Measurements from ENCODE around the gene LIPH. TPM values are rescaled to one million over a fixed set of nuclear protein-coding genes. Genes with fewer than 3 reads are reported as not detected.

The LIPH gene
- total RNA-seq, 1 donor from 2014 or later, result under 0.01 TPM

DNA sequence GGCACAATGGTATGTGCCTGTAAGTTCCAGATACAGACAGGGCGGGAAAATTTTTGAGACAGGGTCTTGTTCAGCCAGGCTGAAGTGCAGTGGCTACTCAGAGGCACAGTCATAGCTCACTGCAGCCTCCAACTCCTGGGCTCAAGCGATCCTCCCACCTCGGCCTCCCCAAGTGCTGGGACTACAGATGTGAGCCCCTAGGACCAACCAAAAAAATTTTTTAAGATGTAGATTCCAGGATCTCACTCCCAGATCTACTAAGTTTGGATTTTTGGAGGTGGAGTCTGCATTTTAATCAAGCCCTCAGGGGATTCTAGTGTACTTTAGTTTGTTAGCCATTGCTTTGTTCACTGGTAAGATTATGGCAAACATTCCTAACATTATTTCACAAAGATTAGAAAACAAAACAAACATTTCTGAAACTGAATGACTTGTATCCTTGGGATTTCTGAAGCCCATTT is 2.7 kb downstream of the LIPH start:
- no peaks in the 10 kb centered on the region for H3K27me3 ChIP-seq (ENCODE audit: control insufficient read depth in 3 of 3, insufficient read depth in 3 of 3, low read length in 3 of 3)
- H3K27ac ChIP-seq (ENCODE audit: low read depth, low read length), result no peak overlapping the region
- H3K9ac ChIP-seq (ENCODE audit: low read depth in 1 of 3, low read length in 3 of 3), result no peak overlapping the region
- no peaks in the 10 kb centered on the region for H3K9me3 ChIP-seq (ENCODE audit: control insufficient read depth in 3 of 3, low read length in 3 of 3)
- H3K4me3 ChIP-seq (ENCODE audit: low read length in 3 of 3), result no peak overlapping the region
- no peaks in the 10 kb centered on the region for H3K36me3 ChIP-seq (ENCODE audit: control insufficient read depth in 3 of 3, insufficient read depth in 3 of 3, low read length in 3 of 3)
- no peaks in the 10 kb centered on the region for H3K4me1 ChIP-seq (ENCODE audit: control insufficient read depth in 3 of 3, insufficient read depth in 3 of 3, low read length in 3 of 3)

DNA sequence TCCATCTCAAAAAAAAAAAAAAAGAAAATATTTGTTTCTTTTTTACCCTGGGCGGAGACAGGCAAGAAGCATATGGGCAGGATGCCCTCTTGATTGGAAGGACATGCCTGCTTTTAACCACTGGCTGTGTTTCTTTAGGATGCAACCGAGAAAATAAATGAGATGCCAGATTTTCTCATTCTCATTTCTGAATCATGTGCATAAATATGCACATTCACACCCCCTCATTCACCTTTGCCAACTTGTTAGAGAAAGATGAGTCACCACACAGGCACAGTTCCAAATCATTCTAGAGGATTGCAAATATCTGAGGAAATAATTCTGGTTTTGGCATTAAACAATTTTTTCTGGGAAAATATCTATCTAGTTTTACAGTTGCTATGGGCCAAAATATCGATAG is 3.3 kb downstream of the LIPH start:
- Histone ChIP-seq H3K36me3 (ENCODE audit: control insufficient read depth in 3 of 3, insufficient read depth in 3 of 3, low read length in 3 of 3) (no peaks in the 10 kb centered on the region), H3K9me3 (ENCODE audit: control insufficient read depth in 3 of 3, low read length in 3 of 3) (no peaks in the 10 kb centered on the region), H3K9ac (ENCODE audit: low read depth in 1 of 3, low read length in 3 of 3) (no peak overlapping the region), H3K27me3 (ENCODE audit: control insufficient read depth in 3 of 3, insufficient read depth in 3 of 3, low read length in 3 of 3) (no peaks in the 10 kb centered on the region), H3K4me1 (ENCODE audit: control insufficient read depth in 3 of 3, insufficient read depth in 3 of 3, low read length in 3 of 3) (no peaks in the 10 kb centered on the region), H3K27ac (ENCODE audit: low read depth, low read length) (no peak overlapping the region), H3K4me3 (ENCODE audit: low read length in 3 of 3) (no peak overlapping the region)

DNA sequence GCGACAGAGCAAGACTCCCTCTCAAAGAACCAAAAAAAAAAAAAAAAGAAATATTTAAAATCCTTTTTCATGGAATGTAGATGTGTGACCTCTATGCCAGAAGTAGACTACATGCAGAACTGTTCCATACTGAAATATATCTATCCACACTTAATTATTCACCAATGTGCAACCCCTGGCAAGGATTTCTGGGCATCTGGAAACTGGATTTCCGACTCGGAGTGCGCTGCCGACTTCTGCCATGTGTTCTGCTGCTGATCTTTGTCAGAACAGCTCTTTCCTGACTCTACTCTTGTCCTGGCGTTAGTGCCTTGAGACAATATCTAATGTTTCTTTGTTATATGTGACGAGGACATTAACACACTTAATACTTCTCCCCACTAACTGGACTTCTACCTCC is 11.7 kb downstream of the LIPH start:
- Histone ChIP-seq H3K27ac (ENCODE audit: low read depth, low read length) (no peak overlapping the region), H3K9me3 (ENCODE audit: control insufficient read depth in 3 of 3, low read length in 3 of 3) (no peaks in the 10 kb centered on the region), H3K4me3 (ENCODE audit: low read length in 3 of 3) (no peak overlapping the region), H3K27me3 (ENCODE audit: control insufficient read depth in 3 of 3, insufficient read depth in 3 of 3, low read length in 3 of 3) (no peaks in the 10 kb centered on the region), H3K9ac (ENCODE audit: low read depth in 1 of 3, low read length in 3 of 3) (no peak overlapping the region), H3K4me1 (ENCODE audit: control insufficient read depth in 3 of 3, insufficient read depth in 3 of 3, low read length in 3 of 3) (no peaks in the 10 kb centered on the region), H3K36me3 (ENCODE audit: control insufficient read depth in 3 of 3, insufficient read depth in 3 of 3, low read length in 3 of 3) (no peaks in the 10 kb centered on the region)

DNA sequence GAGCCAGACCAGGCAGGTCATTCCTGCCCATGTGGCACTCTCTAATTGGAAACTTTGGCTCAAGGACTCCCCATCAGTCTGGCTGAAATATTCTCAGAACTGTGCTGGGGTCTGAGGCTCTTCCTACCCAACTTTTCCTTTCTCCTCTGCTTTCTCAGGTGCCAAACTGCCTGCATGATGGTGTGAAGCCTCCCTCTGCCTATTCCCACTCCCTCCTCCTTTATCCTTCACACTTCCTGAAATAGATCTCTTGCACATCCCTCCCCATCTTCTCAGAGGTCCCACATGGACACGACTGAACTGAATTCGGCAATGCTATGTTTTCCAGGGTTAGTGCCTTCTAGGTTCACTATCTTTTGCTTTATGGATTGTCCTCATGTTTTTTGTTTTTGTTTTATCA is 12.5 kb downstream of the LIPH start:
- Histone ChIP-seq H3K27me3 (ENCODE audit: control insufficient read depth in 3 of 3, insufficient read depth in 3 of 3, low read length in 3 of 3) (no peaks in the 10 kb centered on the region), H3K4me1 (ENCODE audit: control insufficient read depth in 3 of 3, insufficient read depth in 3 of 3, low read length in 3 of 3) (no peaks in the 10 kb centered on the region), H3K36me3 (ENCODE audit: control insufficient read depth in 3 of 3, insufficient read depth in 3 of 3, low read length in 3 of 3) (no peaks in the 10 kb centered on the region)

DNA sequence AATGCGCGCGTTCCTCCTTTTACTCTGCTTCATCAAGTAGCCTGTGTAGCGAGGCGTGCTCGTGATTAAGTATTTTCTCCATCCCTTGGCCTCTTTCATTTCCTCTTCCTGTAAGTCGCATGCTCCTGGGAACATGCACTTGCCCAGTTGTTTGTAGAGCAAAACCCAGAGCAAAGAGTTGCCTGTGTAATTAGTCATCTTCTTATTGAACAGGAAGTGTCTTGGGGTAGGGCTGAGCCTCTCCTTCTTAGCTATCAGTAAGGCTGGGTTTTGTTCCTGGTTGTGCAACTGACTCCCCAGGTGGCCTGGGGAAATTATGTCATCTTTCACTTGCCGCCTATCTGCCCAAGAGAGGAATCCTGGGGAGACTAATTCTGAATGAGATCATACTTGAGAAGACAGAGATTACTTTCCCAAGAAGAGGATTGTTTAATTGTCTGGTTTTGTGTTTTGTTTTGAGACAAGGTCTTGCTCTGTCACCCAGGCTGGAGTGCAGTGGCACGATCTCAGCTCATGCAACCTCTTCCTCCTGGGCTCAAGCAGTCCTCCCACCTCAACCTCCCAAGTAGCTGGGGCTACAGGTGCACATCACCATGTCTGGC is 14.9 kb downstream of the LIPH start:
- Histone ChIP-seq H3K27ac (ENCODE audit: low read depth, low read length) (no peak overlapping the region), H3K27me3 (ENCODE audit: control insufficient read depth in 3 of 3, insufficient read depth in 3 of 3, low read length in 3 of 3) (no peaks in the 10 kb centered on the region), H3K4me1 (ENCODE audit: control insufficient read depth in 3 of 3, insufficient read depth in 3 of 3, low read length in 3 of 3) (no peaks in the 10 kb centered on the region), H3K36me3 (ENCODE audit: control insufficient read depth in 3 of 3, insufficient read depth in 3 of 3, low read length in 3 of 3) (no peaks in the 10 kb centered on the region), H3K9me3 (ENCODE audit: control insufficient read depth in 3 of 3, low read length in 3 of 3) (no peaks in the 10 kb centered on the region), H3K9ac (ENCODE audit: low read depth in 1 of 3, low read length in 3 of 3) (no peak overlapping the region), H3K4me3 (ENCODE audit: low read length in 3 of 3) (no peak overlapping the region)

More for the DNA sequence above, 12.5 kb downstream of the LIPH start:
- no peaks in the 10 kb centered on the region for H3K9me3 ChIP-seq (ENCODE audit: control insufficient read depth in 3 of 3, low read length in 3 of 3)
- H3K4me3 ChIP-seq (ENCODE audit: low read length in 3 of 3), result no peak overlapping the region
- H3K27ac ChIP-seq (ENCODE audit: low read depth, low read length), result no peak overlapping the region
- no peak overlapping the region for H3K9ac ChIP-seq (ENCODE audit: low read depth in 1 of 3, low read length in 3 of 3)

DNA sequence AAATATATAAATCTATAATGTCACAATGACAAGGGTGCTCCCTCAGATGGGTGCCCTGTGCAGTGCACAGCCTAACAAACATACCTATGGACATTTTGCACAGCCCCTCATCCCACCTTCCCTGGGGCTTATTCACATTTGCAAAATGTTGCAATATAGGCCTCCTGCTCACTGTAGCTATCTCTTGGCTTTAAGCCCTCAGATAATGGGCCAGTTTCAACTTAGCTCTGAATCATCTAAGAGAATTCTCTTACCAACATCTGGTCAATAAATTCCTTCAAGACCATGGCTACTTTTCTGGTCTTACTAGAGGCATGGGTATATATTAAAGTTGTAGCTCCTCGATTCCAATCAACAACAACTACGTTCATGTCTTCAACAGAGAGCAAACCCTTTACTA is 17.9 kb downstream of the LIPH start:
- Histone ChIP-seq H3K9me3 (ENCODE audit: control insufficient read depth in 3 of 3, low read length in 3 of 3) (no peaks in the 10 kb centered on the region), H3K4me3 (ENCODE audit: low read length in 3 of 3) (no peak overlapping the region), H3K27ac (ENCODE audit: low read depth, low read length) (no peak overlapping the region), H3K36me3 (ENCODE audit: control insufficient read depth in 3 of 3, insufficient read depth in 3 of 3, low read length in 3 of 3) (no peaks in the 10 kb centered on the region), H3K27me3 (ENCODE audit: control insufficient read depth in 3 of 3, insufficient read depth in 3 of 3, low read length in 3 of 3) (no peaks in the 10 kb centered on the region), H3K9ac (ENCODE audit: low read depth in 1 of 3, low read length in 3 of 3) (no peak overlapping the region), H3K4me1 (ENCODE audit: control insufficient read depth in 3 of 3, insufficient read depth in 3 of 3, low read length in 3 of 3) (no peaks in the 10 kb centered on the region)

DNA sequence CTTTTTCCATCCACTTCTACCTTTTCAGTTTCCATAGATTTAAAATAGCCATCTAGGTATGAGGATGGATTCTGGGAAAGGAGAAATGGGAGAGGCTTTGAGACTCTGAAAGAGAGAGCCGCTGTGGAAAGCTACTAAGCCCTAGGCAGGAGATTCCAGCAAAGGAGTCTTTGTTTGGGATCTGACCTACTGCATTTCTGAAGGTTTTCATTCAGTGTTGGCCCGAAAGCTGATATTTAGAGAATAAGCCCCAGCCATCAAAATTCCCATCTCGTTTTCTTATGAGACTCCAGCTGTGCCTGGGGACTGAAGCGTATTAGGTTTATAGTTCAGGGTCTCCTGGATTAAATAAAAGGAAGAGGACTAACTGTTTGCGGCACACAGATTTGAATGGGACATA is 19.5 kb downstream of the LIPH start:
- H3K27ac ChIP-seq (ENCODE audit: low read depth, low read length), result no peak overlapping the region
- H3K36me3 ChIP-seq (ENCODE audit: control insufficient read depth in 3 of 3, insufficient read depth in 3 of 3, low read length in 3 of 3), result no peaks in the 10 kb centered on the region
- no peak overlapping the region for H3K4me3 ChIP-seq (ENCODE audit: low read length in 3 of 3)
- H3K27me3 ChIP-seq (ENCODE audit: control insufficient read depth in 3 of 3, insufficient read depth in 3 of 3, low read length in 3 of 3), result no peaks in the 10 kb centered on the region
- no peaks in the 10 kb centered on the region for H3K4me1 ChIP-seq (ENCODE audit: control insufficient read depth in 3 of 3, insufficient read depth in 3 of 3, low read length in 3 of 3)
- H3K9me3 ChIP-seq (ENCODE audit: control insufficient read depth in 3 of 3, low read length in 3 of 3), result no peaks in the 10 kb centered on the region
- no peak overlapping the region for H3K9ac ChIP-seq (ENCODE audit: low read depth in 1 of 3, low read length in 3 of 3)

DNA sequence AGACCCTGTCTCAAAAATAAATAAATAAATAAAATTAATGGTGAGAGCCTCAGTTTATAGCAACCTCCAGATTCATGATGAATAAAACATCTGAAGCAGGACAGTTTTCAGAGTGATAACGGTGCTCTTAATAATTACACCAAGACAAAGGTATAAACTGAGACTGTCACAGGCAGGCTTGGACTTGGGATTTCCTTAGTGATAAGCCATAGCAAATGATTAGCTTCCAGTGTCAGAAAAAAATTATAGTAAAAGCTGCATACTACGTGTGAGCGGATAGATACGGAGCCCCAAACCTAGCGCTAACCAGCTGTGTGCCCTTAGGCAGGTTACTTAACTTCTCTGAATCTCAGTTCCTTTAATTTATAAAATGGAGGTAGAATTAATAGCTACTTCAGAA is 21.5 kb downstream of the LIPH start:
- no peak overlapping the region for H3K4me3 ChIP-seq (ENCODE audit: low read length in 3 of 3)
- peaks cover 0 to 6% (median 1%) of the 10 kb centered on the region in 3 donors for H3K27me3 ChIP-seq (ENCODE audit: control insufficient read depth in 3 of 3, insufficient read depth in 3 of 3, low read length in 3 of 3)
- H3K4me1 ChIP-seq (ENCODE audit: control insufficient read depth in 3 of 3, insufficient read depth in 3 of 3, low read length in 3 of 3), result no peaks in the 10 kb centered on the region
- no peaks in the 10 kb centered on the region for H3K36me3 ChIP-seq (ENCODE audit: control insufficient read depth in 3 of 3, insufficient read depth in 3 of 3, low read length in 3 of 3)
- H3K27ac ChIP-seq (ENCODE audit: low read depth, low read length), result no peak overlapping the region
- no peak overlapping the region for H3K9ac ChIP-seq (ENCODE audit: low read depth in 1 of 3, low read length in 3 of 3)
- no peaks in the 10 kb centered on the region for H3K9me3 ChIP-seq (ENCODE audit: control insufficient read depth in 3 of 3, low read length in 3 of 3)

DNA sequence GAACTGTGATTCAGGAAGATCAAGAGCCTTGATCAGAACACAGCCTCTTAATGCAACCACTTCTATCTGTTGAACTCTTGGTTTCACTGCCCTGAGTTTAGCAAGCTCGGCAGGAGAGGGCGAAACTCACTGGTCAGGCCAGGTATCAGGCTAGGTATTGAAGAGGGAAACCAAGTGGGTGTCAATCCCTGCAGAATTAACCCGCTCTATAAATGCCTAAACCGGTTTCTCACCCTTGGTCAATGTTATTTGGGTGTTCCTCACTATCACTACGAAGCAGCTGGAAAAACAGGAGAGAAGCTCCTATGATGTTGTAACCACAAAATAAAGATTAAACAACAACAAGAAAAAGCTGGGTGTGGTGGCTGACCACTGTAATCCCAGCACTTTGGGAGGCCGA is 23.9 kb downstream of the LIPH start:
- Histone ChIP-seq H3K9me3 (ENCODE audit: control insufficient read depth in 3 of 3, low read length in 3 of 3) (no peaks in the 10 kb centered on the region), H3K27ac (ENCODE audit: low read depth, low read length) (no peak overlapping the region), H3K4me3 (ENCODE audit: low read length in 3 of 3) (no peak overlapping the region), H3K9ac (ENCODE audit: low read depth in 1 of 3, low read length in 3 of 3) (no peak overlapping the region), H3K36me3 (ENCODE audit: control insufficient read depth in 3 of 3, insufficient read depth in 3 of 3, low read length in 3 of 3) (no peaks in the 10 kb centered on the region), H3K4me1 (ENCODE audit: control insufficient read depth in 3 of 3, insufficient read depth in 3 of 3, low read length in 3 of 3) (no peaks in the 10 kb centered on the region), H3K27me3 (ENCODE audit: control insufficient read depth in 3 of 3, insufficient read depth in 3 of 3, low read length in 3 of 3) (peaks cover 0 to 6% (median 5%) of the 10 kb centered on the region in 3 donors)

DNA sequence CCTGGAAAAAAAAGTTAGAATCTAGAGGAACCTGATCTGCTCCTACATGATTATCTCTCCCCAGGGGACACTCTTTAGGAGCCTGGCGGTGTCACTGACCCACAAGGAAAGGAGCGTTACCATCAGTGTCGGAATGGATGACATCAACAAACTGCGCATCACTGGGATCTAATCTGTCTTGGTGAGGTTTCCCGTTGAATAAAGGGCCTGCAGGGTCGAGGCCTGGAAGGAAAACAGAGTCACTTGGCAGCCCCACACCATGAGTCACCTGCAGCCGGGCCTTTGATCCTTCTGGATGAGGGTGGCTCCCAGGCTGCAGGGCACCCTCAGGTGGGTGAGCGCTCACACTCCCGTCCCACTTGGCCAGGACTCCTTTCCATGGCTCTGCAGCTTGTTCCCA is 25.0 kb downstream of the LIPH start:
- Histone ChIP-seq H3K9ac (ENCODE audit: low read depth in 1 of 3, low read length in 3 of 3) (no peak overlapping the region), H3K27ac (ENCODE audit: low read depth, low read length) (no peak overlapping the region)

More for the DNA sequence above, 25.0 kb downstream of the LIPH start:
- Histone ChIP-seq H3K9me3 (ENCODE audit: control insufficient read depth in 3 of 3, low read length in 3 of 3) (no peaks in the 10 kb centered on the region), H3K27me3 (ENCODE audit: control insufficient read depth in 3 of 3, insufficient read depth in 3 of 3, low read length in 3 of 3) (peaks cover 0 to 6% (median 5%) of the 10 kb centered on the region in 3 donors), H3K4me1 (ENCODE audit: control insufficient read depth in 3 of 3, insufficient read depth in 3 of 3, low read length in 3 of 3) (no peaks in the 10 kb centered on the region), H3K36me3 (ENCODE audit: control insufficient read depth in 3 of 3, insufficient read depth in 3 of 3, low read length in 3 of 3) (no peaks in the 10 kb centered on the region), H3K4me3 (ENCODE audit: low read length in 3 of 3) (no peak overlapping the region)

Measured in skeletal muscle tissue (tissue), 4 donors.